Colonic mucosa (tissue), 4 donors: ENCODE measurements around the gene USP38. TPM values are rescaled to one million over a fixed set of nuclear protein-coding genes. Genes with fewer than 3 reads are reported as not detected.
A peak's percentile ranks its signal among the peaks of the same experiment; 100 is the strongest.

Source experiments
- DNase-seq: peaks from one replicate; pipeline ENCODE4 v3.0.0-alpha.2; 2020
- H3K27ac ChIP-seq: fragments of 200-600 bp; one replicate; pipeline ENCODE4 v1.8.0; 2021
- H3K27me3 ChIP-seq: fragments of 200-600 bp; one replicate; pipeline ENCODE4 v1.8.0; 2021
- H3K36me3 ChIP-seq: fragments of 200-600 bp; one replicate; pipeline ENCODE4 v1.8.0; 2021
- H3K4me1 ChIP-seq: fragments of 200-600 bp; one replicate; pipeline ENCODE4 v1.8.0; 2021; ENCODE audit warnings: mild to moderate bottlenecking
- H3K4me3 ChIP-seq: fragments of 200-600 bp; one replicate; pipeline ENCODE4 v1.8.0; 2021
- H3K9ac ChIP-seq, 2 donors: one replicate each; pipeline ENCODE4 v1.7.0; 2013; ENCODE audit warnings: control low read depth in 2 of 2, low read depth in 2 of 2, low read length in 2 of 2
- H3K9me3 ChIP-seq: fragments of 200-600 bp; one replicate; pipeline ENCODE4 v1.8.0; 2021
- CTCF ChIP-seq: fragments of 200-600 bp; IDR thresholded peaks from one replicate; pipeline ENCODE4 v1.8.0; 2022; ENCODE audit warnings: antibody characterized with exemption, mild to moderate bottlenecking
- intact Hi-C: fragments of 100-400 bp; cut with DNase I; formaldehyde crosslinking; loops from one replicate; pipeline ENCODE4 v1.14.1; 2022
- total RNA-seq, 2 donors: library from RNA; stranded (reverse); fragmentation: NEBNext Ultra II Directional in 1 of 2; extraction: Animal tissue kit (Norgen Biotek cat#: 25700) in 1 of 2; gene quantifications; one replicate each; pipeline ENCODE4 v1.2.1, GENCODE V29; 2021
- donor health status: healthy.
- donor health status: DM: no; HTN: no; CAD: no.
- donor health status: DM: no; HTN: no; CAD: no.

USP38 gene
- 10 to 100 TPM; 31.1 to 39.7 TPM for total RNA-seq

GRCh38 chr4:143184503-143185252, at the start of gene USP38:
TSS of gene USP38 (plus strand) at chr4:143184917. CDS start at chr4:143185451, 534 bp downstream.
- Histone ChIP-seq H3K9me3 (no peaks in the 10 kb centered on the region), H3K27me3 (no peaks in the 10 kb centered on the region), H3K4me3 (peak within 1 kb of the TSS; percentile 86), H3K27ac (peak within 1 kb of the TSS; percentile 98), H3K9ac (peak within 1 kb of the TSS; percentile 95 to 97), H3K4me1 (peaks cover 4% of the 10 kb centered on the region), H3K36me3 (no peaks in the 10 kb centered on the region)
- no peak for TF ChIP-seq CTCF
- intact Hi-C loops = no loop called here
- peak; percentile 95 for DNase-seq

- Histone ChIP-seq H3K27me3 (no peaks in the 10 kb centered on the region), H3K27ac (no peak overlapping the region), H3K9ac (no peak overlapping the region), H3K9me3 (no peaks in the 10 kb centered on the region), H3K4me1 (no peaks in the 10 kb centered on the region), H3K36me3 (no peaks in the 10 kb centered on the region), H3K4me3 (no peak overlapping the region)
- intact Hi-C loops = no loop called here
- TF ChIP-seq CTCF = no peak
- DNase-seq = no peak
These were observed 49.4 kb upstream of the USP38 start for GRCh38 chr4:143135358-143135757.

- Histone ChIP-seq H3K27ac (no peak overlapping the region), H3K4me1 (no peaks in the 10 kb centered on the region), H3K9ac (no peak overlapping the region), H3K36me3 (no peaks in the 10 kb centered on the region), H3K27me3 (no peaks in the 10 kb centered on the region), H3K4me3 (no peak overlapping the region), H3K9me3 (no peaks in the 10 kb centered on the region)
- no peak for TF ChIP-seq CTCF
- intact Hi-C loops = no loop called here
- no peak for DNase-seq
These were observed 44.0 kb upstream of the USP38 start for GRCh38 chr4:143140696-143141095.

- H3K27me3 ChIP-seq = no peaks in the 10 kb centered on the region
- H3K9me3 ChIP-seq = no peaks in the 10 kb centered on the region
- intact Hi-C loops = no loop called here
- H3K9ac ChIP-seq = no peak overlapping the region
- no peak for DNase-seq
- no peaks in the 10 kb centered on the region for H3K36me3 ChIP-seq
- no peak overlapping the region for H3K4me3 ChIP-seq
- no peak for TF ChIP-seq CTCF
- H3K4me1 ChIP-seq = no peaks in the 10 kb centered on the region
- no peak overlapping the region for H3K27ac ChIP-seq
These were observed 36.2 kb upstream of the USP38 start for GRCh38 chr4:143148521-143148920.

- H3K9ac ChIP-seq = no peak overlapping the region
- H3K27ac ChIP-seq = no peak overlapping the region
- no peaks in the 10 kb centered on the region for H3K36me3 ChIP-seq
- intact Hi-C loops = no loop called here
- H3K27me3 ChIP-seq = no peaks in the 10 kb centered on the region
- H3K4me3 ChIP-seq = no peak overlapping the region
- no peak for TF ChIP-seq CTCF
- DNase-seq = no peak
- H3K9me3 ChIP-seq = no peaks in the 10 kb centered on the region
- H3K4me1 ChIP-seq = no peaks in the 10 kb centered on the region
These were observed 27.9 kb upstream of the USP38 start for GRCh38 chr4:143156853-143157252.
